Measurements from ENCODE around the gene P2RX6.

Gene P2RX6

DNA sequence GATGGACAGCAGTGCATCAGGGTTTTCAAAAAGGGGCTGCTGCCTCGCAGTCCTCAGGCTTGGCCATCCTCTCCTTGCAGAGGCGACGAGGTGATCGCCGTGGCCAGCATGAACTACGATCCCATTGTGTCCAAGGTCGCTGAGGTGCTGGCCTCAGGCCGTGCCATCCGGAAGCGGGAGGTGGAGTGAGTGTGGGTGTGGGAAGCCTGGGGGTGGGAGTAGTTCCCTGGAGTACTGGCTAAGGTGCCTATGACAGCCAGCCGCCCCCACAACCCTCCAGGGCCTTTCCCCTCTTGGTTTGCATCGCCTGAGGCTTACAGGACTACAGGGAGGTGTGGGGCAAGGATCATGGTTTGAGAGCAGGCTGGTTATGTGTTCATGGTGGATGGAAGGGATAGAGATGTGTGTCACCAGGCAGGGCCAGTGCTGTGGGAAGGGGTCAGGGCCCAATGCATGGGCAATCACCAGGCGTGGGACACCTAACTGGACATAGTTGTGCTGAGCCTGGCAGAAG lies 35.0 kb upstream of the P2RX6 start:
- peak in 1 of 2 donors; percentile 30 for DNase-seq

DNA sequence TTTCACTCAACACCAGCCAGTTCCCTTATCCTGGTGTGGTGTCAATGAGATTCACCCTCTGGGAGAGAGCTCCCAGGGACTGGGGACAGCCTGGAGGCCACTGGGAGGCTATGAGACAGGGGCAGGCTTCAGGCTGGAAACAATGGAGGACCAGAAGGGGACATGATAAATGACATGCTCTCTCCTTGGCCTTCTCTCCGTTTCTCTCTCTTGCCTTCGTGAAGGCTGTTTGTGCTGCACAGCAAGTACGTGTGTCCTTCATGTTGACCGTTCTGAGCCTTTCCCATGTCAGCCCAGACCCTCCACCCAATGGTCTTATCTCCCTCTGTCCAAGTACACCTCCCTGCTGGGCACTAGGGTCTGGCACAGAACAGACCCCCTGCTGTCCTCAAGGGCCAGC lies 34.4 kb upstream of the P2RX6 start:
- DNase-seq = no peak

DNA sequence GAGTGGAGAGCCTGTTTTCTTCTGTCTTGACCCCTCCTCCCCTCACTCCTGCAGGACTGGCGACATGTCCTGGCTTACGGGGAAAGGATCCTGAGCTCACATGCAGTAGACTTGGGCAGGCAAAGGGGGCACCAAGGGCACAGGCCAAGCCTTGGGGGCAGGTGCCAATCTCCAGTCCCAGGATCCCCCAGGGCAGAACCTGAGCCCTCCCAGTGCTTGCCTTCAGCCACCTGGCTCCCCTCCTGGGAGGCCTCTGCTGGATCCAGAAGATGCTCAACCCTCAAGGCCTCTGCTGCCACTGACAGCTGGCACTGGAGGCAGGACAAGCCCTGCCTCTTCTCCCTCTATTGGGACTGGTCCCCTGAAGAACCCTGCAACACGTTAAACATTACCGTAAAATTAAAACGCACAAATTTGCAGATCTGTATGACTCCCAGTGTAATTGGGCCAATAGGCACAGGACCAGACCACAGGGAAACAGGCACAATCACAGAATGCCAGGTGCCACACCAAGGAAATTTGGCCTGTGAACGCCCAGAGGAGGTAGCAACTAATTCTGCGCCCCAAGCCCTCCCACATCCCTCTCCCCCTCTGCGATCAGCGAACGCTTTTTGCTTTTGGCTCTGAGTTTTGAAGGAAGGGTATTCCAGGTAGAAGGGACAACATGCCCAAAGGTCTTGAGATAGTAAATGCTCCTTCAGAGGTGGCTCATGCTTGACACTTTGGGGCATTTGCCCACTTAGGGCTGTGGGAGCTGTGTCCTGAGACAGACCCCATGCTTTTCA lies 33.8 kb upstream of the P2RX6 start:
- DNase-seq = no peak

DNA sequence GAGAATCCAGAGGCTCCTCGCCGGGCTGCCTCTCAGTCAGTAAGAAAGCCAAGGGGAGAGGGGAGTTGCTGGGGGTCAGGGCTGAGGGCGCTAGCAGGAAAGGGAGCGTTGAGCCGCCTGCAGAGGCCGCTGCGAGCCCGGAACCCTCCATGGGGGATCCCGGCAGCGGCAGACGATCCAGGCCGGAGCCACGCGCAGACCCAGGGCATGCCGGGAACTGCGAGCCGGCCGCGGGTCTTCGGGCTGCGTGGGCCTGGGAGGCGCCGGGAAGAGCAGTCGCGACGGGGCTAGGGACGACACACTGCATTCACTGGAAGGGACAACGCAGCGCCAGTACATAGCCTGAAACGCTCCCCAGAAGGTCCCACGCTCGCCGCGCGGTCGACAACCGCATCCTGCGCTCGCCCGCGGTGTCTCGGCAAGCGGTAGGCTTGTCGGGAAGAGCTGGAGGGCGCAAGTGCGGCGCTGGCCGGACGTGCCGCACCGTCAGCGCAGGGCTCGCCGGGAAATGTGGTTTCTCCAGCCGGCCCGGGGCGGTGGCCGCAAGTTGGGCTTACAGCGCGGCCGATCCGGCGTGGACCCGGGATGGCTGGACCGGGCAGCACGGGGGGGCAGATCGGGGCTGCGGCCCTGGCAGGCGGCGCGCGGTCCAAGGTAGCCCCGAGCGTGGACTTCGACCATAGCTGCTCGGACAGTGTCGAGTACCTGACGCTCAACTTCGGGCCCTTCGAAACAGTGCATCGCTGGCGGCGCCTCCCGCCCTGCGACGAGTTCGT lies 33.0 kb upstream of the P2RX6 start, which contains the start of gene LZTR1:
Gene LZTR1 (plus strand): TSS at position 511 of the 776 bp plus-strand sequence. CDS start 75 bp downstream, at position 586.
- peak; percentile 74 to 86 for DNase-seq

DNA sequence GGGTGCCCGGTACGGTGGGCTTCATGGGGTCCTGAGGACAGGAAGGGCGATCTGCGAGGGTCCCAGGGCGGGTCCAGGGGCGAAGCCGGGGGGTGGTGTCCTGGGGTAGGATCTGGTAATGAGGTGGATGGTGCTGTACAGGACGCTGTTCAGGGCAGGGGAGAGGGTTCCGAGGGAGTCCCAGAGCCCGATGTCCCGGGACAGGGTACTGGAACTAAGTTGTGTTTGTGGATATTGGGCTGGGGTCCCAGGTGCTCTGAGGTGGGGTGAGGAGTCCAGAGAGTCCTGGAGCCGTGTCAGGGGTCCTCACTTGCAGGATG lies 32.4 kb upstream of the P2RX6 start:
- DNase-seq = no peak

DNA sequence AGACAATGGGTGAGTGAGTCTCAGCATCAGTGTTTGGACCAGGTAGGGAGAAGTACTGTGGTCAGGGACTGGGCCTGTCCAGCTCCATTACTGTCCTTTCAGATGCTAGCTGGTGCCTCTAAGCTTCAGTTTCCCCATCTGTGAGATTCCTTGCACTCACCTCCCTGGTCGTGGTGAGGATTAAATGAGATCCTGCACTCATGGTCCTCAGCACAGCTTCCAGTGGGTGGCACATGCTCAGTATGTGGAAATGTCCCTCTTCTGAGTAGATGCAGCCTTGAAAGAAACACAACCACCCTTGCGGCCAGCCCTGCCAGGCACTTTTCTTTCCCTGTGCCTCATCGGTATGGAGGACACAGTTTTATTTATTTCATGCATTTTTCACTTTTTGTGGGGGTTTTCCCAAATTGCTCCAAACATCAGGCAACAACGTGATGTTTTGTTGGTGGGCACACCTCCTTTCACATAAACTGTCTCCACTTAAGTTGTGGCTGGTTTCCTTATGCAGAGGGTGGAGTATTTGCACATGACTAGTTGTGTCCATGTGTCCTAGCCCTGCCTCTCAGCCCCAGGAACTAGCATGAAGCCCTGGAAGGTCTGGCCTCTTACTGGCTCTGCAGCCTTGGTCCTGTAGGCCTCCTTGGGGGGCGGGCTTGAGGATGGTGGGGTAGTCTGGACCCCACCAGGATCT lies 31.7 kb upstream of the P2RX6 start:
- DNase-seq = no peak

DNA sequence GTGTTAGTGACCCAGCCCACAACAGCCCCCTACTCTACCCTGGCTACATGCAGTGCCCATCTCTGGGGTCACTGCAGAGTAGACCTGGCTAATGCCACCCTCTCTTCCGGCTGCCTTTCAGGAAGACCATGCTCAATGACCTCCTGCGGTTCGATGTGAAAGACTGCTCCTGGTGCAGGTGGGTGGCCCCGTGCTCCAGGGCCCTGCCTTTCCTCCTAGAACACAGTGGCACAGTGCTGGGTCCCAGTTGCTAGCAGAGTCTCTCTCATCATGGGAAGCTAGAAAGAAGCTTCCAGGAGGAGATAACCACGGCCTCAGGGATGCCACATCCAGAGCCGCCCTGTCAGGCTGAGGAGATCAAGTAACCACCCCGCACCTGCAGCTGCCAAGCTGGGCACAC lies 29.2 kb upstream of the P2RX6 start:
- no peak for DNase-seq

DNA sequence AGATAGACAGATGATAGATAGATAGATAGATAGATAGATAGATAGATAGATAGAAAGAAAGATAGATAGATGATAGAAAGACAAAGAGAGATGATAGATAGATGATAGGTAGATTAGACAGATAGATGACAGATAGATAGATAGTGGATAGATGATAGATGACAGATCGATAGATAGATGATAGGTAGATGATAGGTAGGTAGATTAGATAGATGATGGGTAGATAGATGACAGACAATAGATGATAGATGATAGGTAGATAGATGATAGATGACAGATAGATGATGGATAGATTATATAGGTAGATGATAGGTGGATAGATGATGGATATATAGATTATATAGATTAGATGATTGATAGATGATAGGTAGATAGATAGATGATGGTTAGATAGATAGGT lies 28.6 kb upstream of the P2RX6 start:
- no peak for DNase-seq

DNA sequence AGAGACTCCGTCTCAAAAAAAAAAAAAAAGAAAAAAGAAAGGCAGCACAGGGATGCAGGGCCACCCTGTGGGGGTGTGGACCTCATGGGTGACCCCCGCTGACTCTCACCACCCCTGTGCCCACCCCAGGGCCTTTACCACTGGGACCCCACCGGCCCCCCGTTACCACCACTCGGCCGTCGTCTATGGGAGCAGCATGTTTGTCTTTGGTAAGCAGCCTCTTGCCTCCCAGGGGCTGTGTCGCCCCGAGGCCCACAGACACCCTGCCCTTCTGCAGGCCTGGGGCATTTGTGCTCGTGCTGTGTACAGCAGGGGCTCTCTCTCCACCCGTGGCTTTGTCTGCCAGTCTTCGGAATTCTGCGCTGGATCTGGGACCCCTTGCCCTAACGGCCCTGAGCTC lies 27.6 kb upstream of the P2RX6 start:
- no peak for DNase-seq

DNA sequence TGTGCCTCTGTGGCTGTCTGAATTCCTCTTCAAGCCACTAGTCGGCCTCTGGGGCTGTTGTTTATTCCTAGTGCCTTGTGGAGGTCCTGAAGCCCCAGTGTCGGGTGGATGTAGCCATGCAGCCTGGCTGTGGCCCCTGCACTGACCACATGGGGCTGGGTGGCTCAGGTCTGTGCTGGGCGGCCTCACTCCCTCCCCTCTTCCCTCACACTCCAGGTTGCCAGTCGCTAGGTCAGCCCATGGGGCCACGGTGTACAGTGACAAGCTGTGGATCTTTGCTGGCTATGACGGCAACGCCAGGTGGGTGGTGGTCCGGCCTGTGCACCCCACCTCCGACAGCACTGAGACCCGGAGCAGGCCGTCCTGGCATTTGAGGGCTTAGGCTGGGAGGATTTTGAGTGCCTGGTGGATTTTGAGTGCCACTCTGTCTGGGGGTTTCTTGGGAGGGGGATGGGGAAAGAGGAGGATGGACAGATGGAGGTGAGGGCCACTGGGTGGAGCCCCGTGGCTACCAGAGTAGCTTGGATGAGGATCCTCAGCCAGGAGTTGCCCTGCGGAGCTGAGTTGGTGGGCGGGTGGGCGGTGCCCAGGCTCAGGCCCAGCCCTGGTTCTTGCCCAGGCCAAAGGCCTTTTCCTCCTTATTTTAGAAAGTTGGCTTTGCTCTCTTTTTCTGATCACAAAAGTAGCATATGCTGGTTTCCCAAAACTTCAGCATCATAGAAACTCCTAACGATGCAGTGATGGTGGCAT lies 26.2 kb upstream of the P2RX6 start:
- peak in 1 of 2 donors; percentile 37 for DNase-seq

DNA sequence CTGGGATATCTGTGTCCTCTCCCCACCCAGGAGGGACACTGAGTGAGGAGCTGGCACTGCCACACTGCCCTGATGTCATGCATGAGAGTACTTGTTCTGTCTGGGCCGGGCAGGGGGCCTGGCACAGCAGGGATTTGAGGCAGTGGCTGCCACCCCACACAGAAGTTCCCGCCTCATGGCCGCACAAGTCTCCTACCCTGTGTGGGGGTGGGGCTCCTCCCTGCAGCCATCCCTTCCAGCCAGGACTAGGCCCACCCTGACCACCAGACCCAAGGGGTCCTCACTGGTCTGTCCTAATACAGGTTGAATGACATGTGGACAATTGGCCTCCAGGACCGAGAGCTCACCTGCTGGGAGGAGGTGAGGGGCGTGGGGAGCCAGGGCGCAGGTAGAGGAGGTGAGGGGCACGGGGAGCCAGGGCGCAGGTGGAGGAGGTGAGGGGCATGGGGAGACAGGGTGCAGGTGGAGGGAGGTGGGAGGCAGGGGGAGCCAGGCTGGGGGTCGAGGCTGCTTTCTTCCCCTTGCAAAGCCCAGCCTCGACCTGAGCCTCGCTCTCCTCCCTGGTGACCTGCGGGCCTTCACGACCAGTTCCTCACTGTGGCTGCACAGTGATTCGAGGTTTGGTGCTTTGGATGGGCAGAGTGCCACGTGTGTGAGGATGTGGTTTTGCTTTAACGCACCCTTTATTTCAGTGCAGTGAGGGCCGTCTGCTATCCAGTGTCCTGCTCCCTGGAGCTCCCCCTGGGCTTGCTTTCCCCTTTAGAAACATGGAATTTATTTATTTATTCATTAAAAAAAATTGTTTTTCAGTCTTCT lies 25.4 kb upstream of the P2RX6 start:
- no peak for DNase-seq

DNA sequence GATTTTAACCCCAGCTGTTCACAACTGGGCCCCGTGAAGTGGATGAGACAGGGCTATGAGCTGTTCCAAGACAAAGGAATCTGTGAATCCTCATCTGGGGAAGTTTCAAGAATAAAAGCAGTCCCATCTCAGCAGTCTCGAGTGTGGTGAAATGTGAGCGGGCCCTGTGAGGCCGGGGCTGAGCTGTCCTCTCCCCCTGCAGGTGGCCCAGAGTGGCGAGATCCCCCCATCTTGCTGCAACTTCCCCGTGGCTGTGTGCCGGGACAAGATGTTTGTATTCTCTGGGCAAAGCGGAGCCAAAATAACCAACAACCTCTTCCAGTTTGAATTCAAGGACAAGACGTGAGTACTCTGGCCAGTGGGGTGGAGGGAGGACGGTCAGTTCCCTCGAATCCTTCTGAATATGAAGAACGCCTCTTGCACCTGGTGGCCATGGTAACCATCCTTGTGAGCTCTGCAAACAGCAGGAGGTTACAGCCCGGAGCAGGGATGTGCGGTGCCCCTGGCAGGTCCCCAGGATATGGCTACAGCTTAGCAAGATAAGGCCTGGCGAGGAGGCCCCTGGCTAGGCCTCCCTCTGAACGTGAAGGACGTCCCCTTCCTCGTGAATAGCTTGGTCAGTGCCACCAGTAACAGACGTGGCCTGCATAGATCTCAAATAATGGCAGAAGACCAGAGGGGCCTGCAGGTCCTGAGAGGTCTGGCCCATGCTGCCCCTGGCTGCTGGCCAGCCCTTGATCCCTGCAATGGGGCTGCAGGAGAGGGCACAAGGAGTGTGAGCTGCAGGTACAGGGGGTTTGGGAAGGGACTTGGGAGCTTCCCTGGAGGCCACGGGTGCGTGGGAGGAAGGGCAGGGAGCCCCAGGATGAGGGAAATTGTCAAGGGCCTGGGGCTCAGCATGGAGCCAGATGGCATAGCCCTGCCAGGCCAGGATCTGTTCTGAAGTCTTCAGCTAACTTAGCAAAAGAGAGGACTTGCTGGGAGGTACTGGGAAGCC lies 24.5 kb upstream of the P2RX6 start:
- DNase-seq = no peak

DNA sequence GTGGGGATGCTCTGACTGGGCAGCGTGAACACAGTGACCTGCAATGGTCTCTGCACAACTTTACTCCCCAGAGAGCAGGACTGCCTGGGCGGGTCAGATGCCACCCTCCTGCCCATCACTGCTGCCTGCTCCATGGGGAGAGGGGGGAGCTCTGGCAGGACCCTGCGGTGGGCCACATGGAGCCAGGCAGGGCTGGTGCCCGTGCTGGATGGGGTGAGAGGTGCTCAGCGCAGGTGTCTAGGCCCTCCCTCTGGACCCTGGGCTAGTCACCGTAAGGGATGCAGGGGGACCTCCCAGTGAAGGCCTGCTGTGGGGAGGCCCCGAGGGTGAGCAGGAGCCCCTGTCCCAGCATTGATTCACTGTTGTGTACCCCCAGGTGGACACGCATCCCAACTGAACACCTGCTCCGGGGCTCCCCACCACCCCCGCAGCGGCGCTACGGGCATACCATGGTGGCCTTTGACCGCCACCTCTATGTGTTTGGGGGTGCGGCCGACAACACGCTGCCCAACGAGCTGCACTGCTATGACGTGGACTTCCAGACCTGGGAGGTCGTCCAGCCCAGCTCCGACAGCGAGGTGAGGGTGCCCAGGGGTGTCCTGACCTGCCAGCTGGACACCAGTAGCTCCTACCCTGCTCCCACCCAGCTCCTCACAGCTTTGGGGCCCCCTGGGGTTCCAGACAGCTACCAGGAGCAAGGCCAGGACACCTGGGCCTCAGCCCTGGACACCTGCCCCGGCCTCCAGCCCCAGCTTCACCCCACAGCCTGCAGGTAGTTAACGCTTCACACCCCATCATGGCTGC lies 23.5 kb upstream of the P2RX6 start:
- no peak for DNase-seq

DNA sequence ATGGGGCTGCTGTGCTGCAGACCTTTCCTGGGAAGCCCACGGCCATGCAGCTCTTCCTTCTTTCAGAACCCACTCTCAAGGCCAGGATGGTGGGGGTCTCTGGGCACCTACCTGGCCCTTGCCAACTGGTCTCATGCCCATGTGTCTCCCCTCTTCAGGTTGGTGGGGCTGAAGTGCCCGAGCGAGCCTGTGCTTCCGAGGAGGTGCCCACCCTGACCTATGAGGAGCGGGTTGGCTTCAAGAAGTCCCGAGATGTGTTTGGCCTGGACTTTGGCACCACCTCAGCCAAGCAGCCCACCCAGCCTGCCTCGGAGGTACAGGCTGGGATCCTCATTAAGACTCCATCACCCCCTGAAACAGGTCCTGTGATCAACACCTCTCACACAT lies 22.9 kb upstream of the P2RX6 start:
- no peak for DNase-seq

DNA sequence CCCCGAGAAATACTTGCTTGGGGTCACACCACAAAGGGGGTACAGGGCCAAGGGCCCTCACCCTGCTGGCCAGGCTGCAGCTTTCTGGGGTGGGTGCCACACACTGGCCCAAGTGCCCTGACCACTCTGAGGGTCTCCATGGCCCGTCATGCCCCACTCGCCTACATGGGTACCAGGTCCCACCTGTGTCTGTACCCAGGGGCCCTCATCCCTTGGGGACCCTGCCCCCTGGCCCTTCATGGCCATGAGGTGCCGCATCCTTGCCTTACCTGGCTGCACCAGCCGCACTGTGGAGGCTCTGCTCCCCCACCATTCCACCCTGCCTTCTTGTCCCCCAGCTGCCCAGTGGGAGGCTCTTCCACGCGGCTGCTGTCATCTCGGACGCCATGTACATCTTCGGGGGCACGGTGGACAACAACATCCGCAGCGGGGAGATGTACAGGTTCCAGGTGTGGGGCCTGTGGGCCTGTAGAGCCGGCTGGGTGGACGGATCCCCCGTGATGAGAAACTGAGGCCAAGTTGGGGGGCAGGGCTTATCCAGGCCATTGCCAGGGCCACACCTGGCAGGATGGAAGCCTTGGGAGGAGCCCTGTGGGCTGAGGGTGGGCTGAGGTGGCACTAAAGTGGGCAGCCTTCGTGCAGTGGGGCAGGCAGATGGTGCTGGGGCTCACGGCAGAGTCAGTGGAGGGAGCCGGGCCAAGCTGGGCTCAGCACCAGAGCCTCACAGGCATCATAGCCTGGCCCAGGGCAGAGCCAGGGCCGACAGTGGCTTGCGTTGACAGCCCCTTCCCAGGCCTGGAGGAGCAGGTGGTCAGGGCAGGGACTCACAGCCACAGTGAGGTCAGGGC lies 22.3 kb upstream of the P2RX6 start:
- no peak for DNase-seq

DNA sequence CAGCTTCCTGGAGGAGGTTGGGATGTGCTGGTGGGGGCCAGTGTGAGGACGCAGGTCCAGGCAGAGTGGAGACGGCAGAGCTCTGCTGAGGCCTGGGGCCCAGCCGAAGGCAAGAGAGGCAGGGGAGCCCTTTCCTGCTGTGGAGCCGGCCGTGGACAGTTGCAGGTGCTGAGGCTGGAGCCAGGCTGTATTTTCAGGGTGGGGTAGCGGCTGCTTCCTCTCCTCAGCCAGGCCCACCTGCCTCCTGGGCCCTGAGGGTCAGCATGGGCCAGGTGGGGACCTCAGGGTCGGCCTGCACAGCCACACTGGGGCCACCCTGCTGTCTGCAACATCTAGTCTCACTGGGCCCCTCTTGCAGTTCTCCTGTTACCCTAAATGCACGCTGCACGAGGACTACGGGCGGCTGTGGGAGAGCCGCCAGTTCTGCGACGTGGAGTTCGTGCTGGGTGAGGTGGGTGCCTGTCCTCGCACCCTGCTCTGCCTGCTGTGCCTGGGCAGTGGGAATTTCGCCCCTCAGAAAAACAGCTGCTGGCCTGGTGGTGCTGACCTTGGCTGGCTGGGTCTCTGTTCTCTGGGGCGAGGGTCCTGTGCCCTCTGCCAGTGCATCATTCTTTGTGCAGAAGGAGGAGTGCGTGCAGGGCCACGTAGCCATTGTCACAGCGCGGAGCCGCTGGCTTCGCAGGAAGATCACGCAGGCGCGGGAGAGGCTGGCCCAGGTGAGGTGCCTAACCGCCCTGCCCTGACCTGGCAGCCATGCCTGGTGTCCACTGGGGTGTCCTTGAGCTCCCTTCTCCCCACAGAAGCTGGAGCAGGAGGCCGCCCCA lies 21.4 kb upstream of the P2RX6 start:
- no peak for DNase-seq

DNA sequence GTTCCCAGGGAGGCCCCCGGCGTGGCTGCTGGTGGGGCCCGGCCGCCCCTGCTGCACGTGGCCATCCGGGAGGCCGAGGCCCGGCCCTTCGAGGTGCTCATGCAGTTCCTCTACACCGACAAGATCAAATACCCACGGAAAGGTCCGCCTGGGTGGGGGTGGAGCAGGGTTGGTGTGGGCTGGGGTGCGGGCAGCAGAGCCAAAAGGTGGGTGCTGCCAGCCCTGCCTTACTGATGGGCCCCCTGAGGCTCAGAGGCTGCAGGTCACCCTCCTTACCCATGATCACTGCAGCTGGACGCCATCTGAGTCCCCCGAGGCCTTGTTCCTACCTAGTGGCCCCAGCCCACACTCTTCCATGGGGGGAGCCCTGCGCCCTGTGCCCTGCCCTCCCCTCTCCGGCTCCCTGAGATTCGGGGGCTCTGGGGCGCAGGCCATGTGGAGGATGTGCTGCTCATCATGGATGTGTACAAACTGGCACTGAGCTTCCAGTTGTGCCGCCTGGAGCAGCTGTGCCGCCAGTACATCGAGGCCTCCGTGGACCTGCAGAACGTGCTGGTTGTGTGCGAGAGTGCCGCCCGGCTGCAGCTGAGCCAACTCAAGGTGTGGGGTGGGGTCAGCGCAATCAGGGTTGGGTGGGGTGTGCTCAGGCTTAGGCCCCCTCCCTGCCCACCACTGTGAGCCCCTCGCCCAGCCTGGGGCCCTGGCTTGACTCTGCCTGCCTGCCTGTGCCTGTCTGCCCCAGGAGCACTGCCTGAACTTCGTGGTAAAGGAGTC lies 20.6 kb upstream of the P2RX6 start:
- DNase-seq = no peak

All from inflammatory macrophage (primary cell).